K562 (cell line): Measurements from ENCODE around the gene ZDHHC19. TPM values are rescaled to one million over a fixed set of nuclear protein-coding genes. Genes with fewer than 3 reads are reported as not detected.

Experiments
- ATAC-seq: fragments of 200-7000 bp; cut with Tn5 transposase; 3 replicates; pipeline ENCODE4 v1.9.1; 2020; ENCODE audit warnings: moderate library complexity
- BruUV-seq: library from RNA; stranded (reverse); fragments of 400-500 nt; replicated peaks from 2 replicates; lab custom pipeline; 2021; lab: Mats Ljungman, UMichigan
- CTCF ChIA-PET: fragments of 300-600 bp; formaldehyde crosslinking; extraction: SDS; loops from one replicate; lab custom pipeline; 2021; ENCODE audit warnings: low intra/inter-chr PET ratio; lab: Yijun Ruan, JAX
- POLR2A ChIA-PET: fragments of 300-600, 350-650 bp; sonication (Branson Sonifier 250); formaldehyde crosslinking; extraction: SDS; loops from one replicate; lab custom pipeline; 2021; ENCODE audit warnings: antibody characterized with exemption, inconsistent platforms; lab: Yijun Ruan, JAX
- DNase-seq, 4 experiments: peaks; one replicate each; pipeline versions ENCODE4 v3.0.0 to v3.0.0-alpha.2; 2011 to 2018; ENCODE audit warnings: low spot score in 3 of 4, mixed read lengths in 3 of 4; ENCODE audit errors: extremely low read depth in 1 of 4
- FAIRE-seq: peaks from 2 replicates; lab custom pipeline; 2011; peaks lifted over from hg19 to GRCh38; lab: Jason Lieb, UNC
- H2AFZ ChIP-seq: 2 replicates; pipeline ENCODE4 v1.6.0; 2011; ENCODE audit warnings: low read depth, low read length, control low read depth, inconsistent platforms
- H3K27ac ChIP-seq: fragments of 200-600 bp; 3 replicates; pipeline ENCODE4 v1.8.0; 2011; ENCODE audit warnings: low read depth, mild to moderate bottlenecking, control low read depth, inconsistent platforms, low read length, moderate library complexity, mixed read lengths; ENCODE audit errors: extremely low read depth
- H3K27me3 ChIP-seq, 2 experiments: fragments of 300-600 bp in 1 of 2; 2 replicates in 1 of 2; 3 replicates in 1 of 2; pipeline versions ENCODE4 v1.6.0 to v1.8.0; 2011; ENCODE audit warnings: inconsistent platforms in 2 of 2, low read length in 2 of 2, mild to moderate bottlenecking in 1 of 2, mixed read lengths in 1 of 2, moderate library complexity in 1 of 2; ENCODE audit not compliant: control insufficient read depth in 2 of 2, insufficient read depth in 2 of 2
- H3K36me3 ChIP-seq: fragments of 300-600 bp; 3 replicates; pipeline ENCODE4 v1.8.0; 2011; ENCODE audit warnings: mild to moderate bottlenecking, low read length, inconsistent platforms; ENCODE audit not compliant: control insufficient read depth, insufficient read depth
- H3K4me1 ChIP-seq, 2 experiments: fragments of 200-600 bp in 1 of 2; replicated peaks in 1 of 2; 2 replicates in 1 of 2; 3 replicates in 1 of 2; pipeline versions ENCODE4 v1.5.1 to v1.8.0; 2011; ENCODE audit warnings: inconsistent platforms in 2 of 2, low read length in 2 of 2, mild to moderate bottlenecking in 1 of 2, mixed read lengths in 1 of 2, moderate library complexity in 1 of 2; ENCODE audit not compliant: control insufficient read depth in 2 of 2, insufficient read depth in 2 of 2
- H3K4me2 ChIP-seq: 2 replicates; pipeline ENCODE4 v1.6.1; 2011; ENCODE audit warnings: low read length, control low read depth, inconsistent platforms, mixed read lengths; ENCODE audit not compliant: insufficient read depth
- H3K4me3 ChIP-seq: fragments of 200-600 bp; sonication (generic), shearing (Covaris generic); 2 replicates; pipeline ENCODE4 v1.5.1; 2016; ENCODE audit warnings: control low read depth, inconsistent platforms
- H3K79me2 ChIP-seq: fragments of 200-600 bp; 3 replicates; pipeline ENCODE4 v1.8.0; 2011; ENCODE audit warnings: low read length, inconsistent platforms; ENCODE audit not compliant: control insufficient read depth, insufficient read depth
- H3K9ac ChIP-seq, 2 experiments: 2 replicates each; pipeline versions ENCODE4 v1.6.0 to v1.6.1; 2011; ENCODE audit warnings: low read depth in 2 of 2, low read length in 2 of 2, control low read depth in 1 of 2, inconsistent platforms in 1 of 2, mild to moderate bottlenecking in 1 of 2, mixed read lengths in 1 of 2; ENCODE audit not compliant: insufficient read depth in 1 of 2
- H3K9me1 ChIP-seq: one replicate; pipeline ENCODE4 v1.6.0; 2011; ENCODE audit warnings: inconsistent platforms, mild to moderate bottlenecking, low read length, moderate library complexity; ENCODE audit not compliant: control insufficient read depth, insufficient read depth
- H3K9me3 ChIP-seq: replicated peaks from 2 replicates; pipeline ENCODE4 v1.5.1; 2011; ENCODE audit warnings: low read depth, low read length, inconsistent platforms; ENCODE audit not compliant: control insufficient read depth, insufficient read depth
- H4K20me1 ChIP-seq: replicated peaks from 2 replicates; pipeline ENCODE4 v1.6.1; 2011; ENCODE audit warnings: low read length, inconsistent platforms, mixed read lengths; ENCODE audit not compliant: control insufficient read depth, insufficient read depth
- ARNT ChIP-seq, 2 experiments: fragments of 450-650 bp; IDR thresholded peaks; 2 replicates each; pipeline ENCODE4 v1.6.1; 2016; ENCODE audit warnings: mild to moderate bottlenecking in 1 of 2
- CC2D1A ChIP-seq: fragments of 450-650 bp; IDR thresholded peaks from 2 replicates; pipeline ENCODE4 v1.6.1; 2017; ENCODE audit warnings: mild to moderate bottlenecking
- CREB1 ChIP-seq, 2 experiments: sonication (generic) in 1 of 2; formaldehyde crosslinking in 1 of 2; IDR thresholded peaks; 2 replicates each; pipeline versions ENCODE4 v1.6.1 to v1.8.0; 2012 to 2022; ENCODE audit warnings: inconsistent platforms in 1 of 2, mild to moderate bottlenecking in 1 of 2, missing genetic modification reagents in 1 of 2, moderate library complexity in 1 of 2
- CREB5 ChIP-seq: fragments of 250-450 bp; sonication (Bioruptor Pico); IDR thresholded peaks from 2 replicates; pipeline ENCODE4 v1.5.0; 2020; ENCODE audit warnings: mild to moderate bottlenecking
- DDX20 ChIP-seq: fragments of 450-650 bp; IDR thresholded peaks from 2 replicates; pipeline ENCODE4 v1.6.1; 2016; ENCODE audit warnings: missing genetic modification characterization, low read depth, mild to moderate bottlenecking, missing compliant biosample characterization, moderate library complexity
- HDAC2 ChIP-seq: fragments of 450-650 bp; IDR thresholded peaks from 2 replicates; pipeline ENCODE4 v1.6.1; 2016; ENCODE audit warnings: mild to moderate bottlenecking
- HDAC6 ChIP-seq: IDR thresholded peaks from 2 replicates; pipeline ENCODE4 v1.6.1; 2012; ENCODE audit warnings: low read depth, mild to moderate bottlenecking, control low read depth, inconsistent platforms, low read length, moderate library complexity
- MTA2 ChIP-seq: fragments of 450-650 bp; IDR thresholded peaks from 2 replicates; pipeline ENCODE4 v1.6.1; 2016; ENCODE audit warnings: low read depth
- MXI1 ChIP-seq: IDR thresholded peaks from 2 replicates; pipeline ENCODE4 v1.6.1; 2011; ENCODE audit warnings: low read depth, mild to moderate bottlenecking, improper control_type of control experiment, low read length
- NBN ChIP-seq: fragments of 450-650 bp; IDR thresholded peaks from 2 replicates; pipeline ENCODE4 v1.6.1; 2016; ENCODE audit warnings: low read depth, mild to moderate bottlenecking
- NFIC ChIP-seq: fragments of 450-650 bp; IDR thresholded peaks from 2 replicates; pipeline ENCODE4 v1.6.1; 2017; ENCODE audit warnings: mild to moderate bottlenecking, inconsistent platforms
- NFYB ChIP-seq: IDR thresholded peaks from 2 replicates; pipeline ENCODE4 v1.6.1; 2011; ENCODE audit warnings: mild to moderate bottlenecking, moderate library complexity; ENCODE audit not compliant: insufficient read length; ENCODE audit errors: extremely low read depth
- NRF1 ChIP-seq, 2 experiments: fragments of 450-650 bp; IDR thresholded peaks in 1 of 2; conservative IDR thresholded peaks in 1 of 2; 2 replicates each; pipeline ENCODE4 v1.6.1; 2014; ENCODE audit warnings: mild to moderate bottlenecking in 2 of 2
- SMAD4 ChIP-seq: fragments of 250-450 bp; sonication (Bioruptor Pico); conservative IDR thresholded peaks from 2 replicates; pipeline ENCODE4 v1.8.0; 2021; ENCODE audit warnings: inconsistent platforms, mild to moderate bottlenecking, moderate library complexity
- SNIP1 ChIP-seq: fragments of 450-650 bp; IDR thresholded peaks from 2 replicates; pipeline ENCODE4 v1.7.1; 2017; ENCODE audit warnings: low read depth, mild to moderate bottlenecking
- TAF1 ChIP-seq: IDR thresholded peaks from 2 replicates; pipeline ENCODE4 v1.6.1; 2011; ENCODE audit warnings: mild to moderate bottlenecking, low read length, moderate library complexity; ENCODE audit not compliant: insufficient read depth, control insufficient read depth, severe bottlenecking; ENCODE audit errors: extremely low read depth
- TFE3 ChIP-seq: fragments of 450-650 bp; formaldehyde crosslinking; IDR thresholded peaks from 2 replicates; pipeline ENCODE4 v1.4.0; 2020; ENCODE audit warnings: mild to moderate bottlenecking, mixed read lengths
- YBX1 ChIP-seq: fragments of 450-650 bp; IDR thresholded peaks from 2 replicates; pipeline ENCODE4 v1.7.1; 2016; ENCODE audit warnings: mild to moderate bottlenecking
- ZBTB8A ChIP-seq: fragments of 450-650 bp; IDR thresholded peaks from 2 replicates; pipeline ENCODE4 v1.6.1; 2018; ENCODE audit warnings: mild to moderate bottlenecking, moderate library complexity; ENCODE audit not compliant: partially characterized antibody
- ZNF75A ChIP-seq: fragments of 450-650 bp; formaldehyde crosslinking; IDR thresholded peaks from 2 replicates; pipeline ENCODE4 v1.4.0; 2020; ENCODE audit warnings: mild to moderate bottlenecking
- WGBS: fragments of 100-300 bp; shearing (Covaris generic); methylation state at CpG from one replicate; pipeline ENCODE4 v1.1.6; 2016; ENCODE audit warnings: low coverage, mixed read lengths; ENCODE audit not compliant: insufficient coverage; ENCODE audit errors: missing lambda C conversion rate; 5-methylcytosine and 5-hydroxymethylcytosine counted together
- in situ Hi-C: fragments of 300-500 bp; cut with MboI; formaldehyde crosslinking; loops from 4 replicates; pipeline ENCODE4 v1.15.0; 2018; ENCODE audit warnings: inconsistent platforms, mixed read lengths
- intact Hi-C: fragments of 100-400 bp; cut with micrococcal nuclease; formaldehyde crosslinking; loops from 2 replicates; pipeline ENCODE4 v1.14.2; 2022
- polyA plus RNA-seq, 8 experiments: library from polyadenylated mRNA; depleted of rRNA in 4 of 8; stranded (reverse) in 5 of 8; unstranded in 3 of 8; fragments of >200 nt; fragmentation: Nextera tagmentation in 2 of 8; fragmentation: Illumina TruSeq in 1 of 8; extraction: Ambion mirVana in 2 of 8; extraction: Trizol in 1 of 8; gene quantifications; 2 replicates each; pipeline versions ENCODE4 v1.2.1 to v1.2.3, GENCODE V29; 2011 to 2014; ENCODE audit warnings: inconsistent platforms in 1 of 8, missing spikeins in 1 of 8
- total RNA-seq, 7 experiments: library from RNA; depleted of rRNA in 6 of 7; stranded (reverse); fragments of >200 nt in 6 of 7; fragmentation: Illumina TruSeq in 2 of 7; extraction: Trizol in 2 of 7; gene quantifications; 2 replicates each; pipeline versions ENCODE4 v1.2.1 to v1.2.3, GENCODE V29; 2011 to 2021; ENCODE audit warnings: low replicate concordance in 1 of 7

The ZDHHC19 gene
- total and polyA plus RNA-seq, 9 of the 15 experiments (the other 6 are each of a cell fraction or from before 2014, with no cell fraction given): 0.40 to 5.5 (median 1.1) TPM

- Histone ChIP-seq H3K4me3 (peak overlapping the region; percentile 58), H4K20me1 (no peaks in the 10 kb centered on the region), H2AFZ (peak overlapping the region; percentile 99), H3K27ac (no peak overlapping the region), H3K79me2 (no peaks in the 10 kb centered on the region), H3K4me2 (peak overlapping the region; percentile 85), H3K9ac (peak overlapping the region; percentile 19 to 83; a peak in 3 of 4 replicates), H3K9me3 (no peaks in the 10 kb centered on the region), H3K9me1 (no peaks in the 10 kb centered on the region), H3K36me3 (no peaks in the 10 kb centered on the region), H3K4me1 (peaks cover 15 to 43% of the 10 kb centered on the region in 2 experiments; a peak in 4 of 5 replicates), H3K27me3 (no peaks in the 10 kb centered on the region)
- in situ Hi-C loops (loop anchor here (25.0 kb wide), 1 partner anchor 496 kb away; the partner anchor contains the start of gene MUC20), intact Hi-C loops (no loop called here)
- WGBS: 1% methylated on average over 34 of the region's 49 CpGs
- DNase-seq: peak; percentile 94 to 100 (median 100)
- ChIA-PET POLR2A (interaction anchor here (1.2 kb wide), 1 partner anchor 158 kb away, joined by 7 read pairs; no protein-coding TSS in a partner anchor), CTCF (no interaction called here)
- peak; percentile 94 for ATAC-seq
- FAIRE-seq: peak; percentile 61
- BruUV-seq: no TSS peak
- TF ChIP-seq ZNF75A (CRISPR knock-in tag): no peak
- peak; percentile 66; the same call in 1 of the 2 replicates for TF ChIP-seq HDAC2
- TF ChIP-seq CREB5 (CRISPR knock-in tag): no peak
- no peak for TF ChIP-seq CREB1 (IDR thresholded peaks at IDR 0.05)
- no peak; the same call in 1 of the 2 replicates for TF ChIP-seq CREB1 (CRISPR knock-in tag; IDR thresholded peaks at IDR 0.05)
- no peak for TF ChIP-seq CC2D1A
- no peak for TF ChIP-seq YBX1
- TF ChIP-seq NFIC: no peak
- TF ChIP-seq NFYB: no peak
- TF ChIP-seq TFE3 (CRISPR knock-in tag): no peak
- TF ChIP-seq HDAC6: no peak
- 0 out of 2 replicates have a peak, but pooled peaks have one; percentile 9 for TF ChIP-seq MTA2
- no peak for TF ChIP-seq ZBTB8A
- TF ChIP-seq ARNT (IDR thresholded peaks at IDR 0.05): peak in 1 of 2 experiments; percentile 57; a peak in 1 of 4 replicates
- no peak for TF ChIP-seq SNIP1
- peak; percentile 63 for TF ChIP-seq NBN
- 0 out of 2 replicates have a peak, but pooled peaks have one; percentile 20 for TF ChIP-seq MXI1
- TF ChIP-seq TAF1: peak; percentile 11
- TF ChIP-seq SMAD4 (CRISPR knock-in tag): no peak
- TF ChIP-seq DDX20: no peak
- peak; percentile 47 to 58; a peak in 3 of 4 replicates for TF ChIP-seq NRF1 (conservative IDR thresholded peaks at IDR 0.05 in 1 of 2, IDR thresholded peaks at IDR 0.05 in 1 of 2)
Observed at GRCh38 chr3:196207833-196208607, 3.2 kb downstream of the ZDHHC19 start.
